ENCODE measurements around the gene C19orf38. TPM values are rescaled to one million over a fixed set of nuclear protein-coding genes. Genes with fewer than 3 reads are reported as not detected.

The C19orf38 gene
- total and polyA plus RNA-seq, 2 donors (not counting 3 experiments of a cell fraction or from before 2014, with no cell fraction given), result not detected

- Histone ChIP-seq H3K9ac (replicated peaks; ENCODE audit: extremely low read depth, insufficient read depth, low read length) (no peak overlapping the region), H3K27me3 (ENCODE audit: control insufficient read depth in 2 of 2, insufficient read depth in 2 of 2, low read length in 2 of 2) (no peaks in the 10 kb centered on the region), H4K20me1 (replicated peaks; ENCODE audit: control insufficient read depth, extremely low read depth, insufficient read depth, low read length) (no peaks in the 10 kb centered on the region), H3K27ac (ENCODE audit: insufficient read depth, low read depth, low read length) (no peak overlapping the region), H3K4me3 (replicated peaks in 1 of 3; ENCODE audit: insufficient read depth in 1 of 3, low read depth in 1 of 3, low read length in 3 of 3) (no peak overlapping the region), H3K4me2 (ENCODE audit: insufficient read depth, low read length) (no peak overlapping the region), H3K36me3 (ENCODE audit: control insufficient read depth in 2 of 2, extremely low read depth in 1 of 2, insufficient read depth in 2 of 2, low read length in 2 of 2) (no peaks in the 10 kb centered on the region), H3K9me3 (replicated peaks; ENCODE audit: control insufficient read depth, insufficient read depth, low read length) (no peaks in the 10 kb centered on the region), H3K79me2 (ENCODE audit: control insufficient read depth, insufficient read depth, low read length) (peaks cover 29% of the 10 kb centered on the region), H3K9me1 (replicated peaks; ENCODE audit: control insufficient read depth, extremely low read depth, insufficient read depth, low read length) (no peaks in the 10 kb centered on the region), H3K4me1 (ENCODE audit: control insufficient read depth, extremely low read depth, insufficient read depth, low read length) (no peaks in the 10 kb centered on the region), H2AFZ (ENCODE audit: low read depth, low read length) (no peak overlapping the region)
- dilution Hi-C loops (cut with MboI; ENCODE audit: extremely low pct_ligation_motif_present, low sequenced_read_pairs) (no loop called here), intact Hi-C loops (cut with micrococcal nuclease) (no loop called here)
- no peak for DNase-seq (ENCODE audit: low read depth, low spot score)
- BruUV-seq (replicated peaks), result no TSS peak
- no peak for FAIRE-seq
- TF ChIP-seq JUN (IDR thresholded peaks at IDR 0.05; ENCODE audit: borderline replicate concordance, insufficient read depth, insufficient read length, low read depth), result no peak
- no peak for TF ChIP-seq POLR2AphosphoS5 (IDR thresholded peaks at IDR 0.05; ENCODE audit: insufficient read depth, low read depth, low read length)
- no peak for TF ChIP-seq CTCF (IDR thresholded peaks at IDR 0.05; ENCODE audit: extremely low read depth in 1 of 2, insufficient read depth in 1 of 2, low read depth in 1 of 2, low read length in 2 of 2)
- no peak for TF ChIP-seq GATA2 (IDR thresholded peaks at IDR 0.05; ENCODE audit: insufficient read depth, insufficient read length, low read depth, low read length)
- no peak for TF ChIP-seq FOS (IDR thresholded peaks at IDR 0.05; ENCODE audit: borderline replicate concordance, insufficient read depth, low read length)
- TF ChIP-seq MAX (IDR thresholded peaks at IDR 0.05; ENCODE audit: insufficient read depth, insufficient read length), result no peak
- no peak for TF ChIP-seq POLR2A (IDR thresholded peaks at IDR 0.05; ENCODE audit: low read depth, low read length)
- no peak for TF ChIP-seq EZH2 (IDR thresholded peaks at IDR 0.05; ENCODE audit: borderline replicate concordance, low read depth, low read length, severe bottlenecking)
- no peak for TF ChIP-seq MYC (IDR thresholded peaks at IDR 0.05; ENCODE audit: low read depth, low read length)
- ChIA-PET CTCF (interaction anchor here (0.6 to 1.7 kb wide), 2 partner anchors 8 to 24 kb away, joined by 3 read pairs; no protein-coding TSS in a partner anchor), POLR2A (no interaction called here)
These were observed 47.7 kb downstream of the C19orf38 start for GRCh38 chr19:10895920-10896319.

All from endothelial cell of umbilical vein (primary cell).